A673 (cell line): ENCODE data around the gene REN. TPM values are rescaled to one million over a fixed set of nuclear protein-coding genes. Genes with fewer than 3 reads are reported as not detected.

Source experiments
- BruUV-seq: library from RNA; stranded (reverse); fragments of 400-500 nt; replicated peaks from 2 replicates; lab custom pipeline; 2021; lab: Mats Ljungman, UMichigan
- CTCF ChIA-PET: fragments of 300-600 bp; sonication (Branson Sonifier 250); formaldehyde crosslinking; loops from one replicate; lab custom pipeline; 2022; ENCODE audit warnings: antibody characterized with exemption; lab: Charles Lee
- POLR2A ChIA-PET: fragments of 300-600 bp; sonication (Branson Sonifier 250); formaldehyde crosslinking; loops from one replicate; lab custom pipeline; 2022; ENCODE audit warnings: antibody characterized with exemption; ENCODE audit not compliant: low non-redundant PET; lab: Charles Lee
- DNase-seq: peaks from one replicate; pipeline ENCODE4 v3.0.0-alpha.2; 2015; ENCODE audit warnings: low spot score
- H3K27ac ChIP-seq: fragments of 200-600 bp; sonication (generic); 2 replicates; pipeline ENCODE4 v1.5.1; 2016; ENCODE audit warnings: mixed run types, low read depth, mild to moderate bottlenecking, mixed read lengths, antibody characterized with exemption, low read length; ENCODE audit not compliant: poor library complexity, severe bottlenecking
- H3K27me3 ChIP-seq: fragments of 200-600 bp; sonication (generic); replicated peaks from 2 replicates; pipeline ENCODE4 v1.6.1; 2017; ENCODE audit warnings: mixed run types, low read depth, mild to moderate bottlenecking, mixed read lengths, antibody characterized with exemption, low read length; ENCODE audit not compliant: insufficient read depth, poor library complexity
- H3K36me3 ChIP-seq: fragments of 200-600 bp; sonication (generic); 2 replicates; pipeline ENCODE4 v1.6.1; 2016; ENCODE audit warnings: mixed run types, mild to moderate bottlenecking, mixed read lengths, antibody characterized with exemption, low read length; ENCODE audit not compliant: insufficient read depth, poor library complexity, severe bottlenecking
- H3K4me1 ChIP-seq: fragments of 200-600 bp; sonication (generic); 2 replicates; pipeline ENCODE4 v1.6.1; 2017; ENCODE audit warnings: mixed run types, mild to moderate bottlenecking, mixed read lengths, antibody characterized with exemption, low read length; ENCODE audit not compliant: insufficient read depth, poor library complexity, severe bottlenecking
- H3K4me3 ChIP-seq: fragments of 200-600 bp; sonication (generic); 2 replicates; pipeline ENCODE4 v1.5.1; 2016; ENCODE audit warnings: low read depth, mixed run types, mild to moderate bottlenecking, mixed read lengths, low read length; ENCODE audit not compliant: poor library complexity, severe bottlenecking
- H3K9me3 ChIP-seq: fragments of 200-600 bp; sonication (generic); 2 replicates; pipeline ENCODE4 v1.6.1; 2016; ENCODE audit warnings: mixed run types, low read depth, mild to moderate bottlenecking, mixed read lengths, antibody characterized with exemption, low read length; ENCODE audit not compliant: poor library complexity, severe bottlenecking
- CTCF ChIP-seq: fragments of 300-800, 200-600 bp; sonication (generic); conservative IDR thresholded peaks from 2 replicates; pipeline ENCODE4 v1.5.1; 2017; ENCODE audit warnings: low read depth, mild to moderate bottlenecking, antibody characterized with exemption, low read length, moderate library complexity, mixed read lengths
- EZH2 ChIP-seq: fragments of 200-600 bp; sonication (generic); IDR thresholded peaks from 2 replicates; pipeline ENCODE4 v1.6.1; 2017; ENCODE audit warnings: borderline replicate concordance, low read depth, mild to moderate bottlenecking, mixed read lengths, antibody characterized with exemption, low read length; ENCODE audit not compliant: poor library complexity, severe bottlenecking
- intact Hi-C: fragments of 100-400 bp; cut with micrococcal nuclease; formaldehyde crosslinking; loops from one replicate; pipeline ENCODE4 v1.10.0; 2022; ENCODE audit not compliant: unreplicated experiment
- total RNA-seq: library from RNA; stranded (reverse); gene quantifications from 2 replicates; pipeline ENCODE4 v1.2.3, GENCODE V29; 2021

The REN gene
- total RNA-seq, 1 experiment from 2014 or later, result not detected

GRCh38 chr1:204128964-204129896, 36.9 kb downstream of the REN start:
- no TSS peak for BruUV-seq
- H3K4me1 ChIP-seq, result peaks cover 36% of the 10 kb centered on the region
- CTCF ChIA-PET, result interaction anchor here (0.6 to 3.2 kb wide), 9 partner anchors 13 to 269 kb away, joined by 3 to 74 read pairs (median 7); partner anchors contain the start of gene SNRPE
- POLR2A ChIA-PET, result interaction anchor here (0.8 kb wide), 1 partner anchor 267 kb away, joined by 3 read pairs; no protein-coding TSS in a partner anchor
- H3K27ac ChIP-seq, result no peak overlapping the region
- H3K27me3 ChIP-seq, result no peaks in the 10 kb centered on the region
- peak; percentile 82 for DNase-seq
- no peak overlapping the region for H3K4me3 ChIP-seq
- H3K9me3 ChIP-seq, result no peaks in the 10 kb centered on the region
- no peaks in the 10 kb centered on the region for H3K36me3 ChIP-seq
- TF ChIP-seq CTCF (peak; percentile 92), EZH2 (no peak)
- intact Hi-C loops, result loop anchor here (1.0 to 10.0 kb wide), 2 partner anchors 258 to 404 kb away; no protein-coding TSS in a partner anchor

- no peaks in the 10 kb centered on the region for H3K36me3 ChIP-seq
- H3K27me3 ChIP-seq, result no peaks in the 10 kb centered on the region
- no peaks in the 10 kb centered on the region for H3K9me3 ChIP-seq
- no TSS peak for BruUV-seq
- peaks cover 36% of the 10 kb centered on the region for H3K4me1 ChIP-seq
- TF ChIP-seq EZH2 (no peak), CTCF (no peak)
- H3K4me3 ChIP-seq, result no peak overlapping the region
- intact Hi-C loops, result loop anchor here (10.0 kb wide), 1 partner anchor 404 kb away; no protein-coding TSS in a partner anchor
- ChIA-PET CTCF (interaction anchor here (0.6 to 3.2 kb wide), 5 partner anchors 237 to 268 kb away, joined by 3 to 74 read pairs (median 8); partner anchors contain the start of gene SNRPE), POLR2A (interaction anchor here (0.8 kb wide), 1 partner anchor 266 kb away, joined by 3 read pairs; no protein-coding TSS in a partner anchor)
- DNase-seq, result no peak
- no peak overlapping the region for H3K27ac ChIP-seq
Observed at GRCh38 chr1:204128464-204128963, 37.6 kb downstream of the REN start.

- Histone ChIP-seq H3K27me3 (no peaks in the 10 kb centered on the region), H3K4me3 (no peak overlapping the region), H3K36me3 (no peaks in the 10 kb centered on the region), H3K27ac (no peak overlapping the region), H3K4me1 (peaks cover 36% of the 10 kb centered on the region), H3K9me3 (no peaks in the 10 kb centered on the region)
- no peak for TF ChIP-seq EZH2
- peak; percentile 96 for TF ChIP-seq CTCF
- intact Hi-C loops, result loop anchor here (1.0 to 10.0 kb wide), 2 partner anchors 266 to 403 kb away; partner anchors contain the start of gene SNRPE
- POLR2A ChIA-PET, result interaction anchor here (0.6 kb wide), 1 partner anchor 206 kb away, joined by 3 read pairs; no protein-coding TSS in a partner anchor
- CTCF ChIA-PET, result interaction anchor here (1.0 to 3.2 kb wide), 4 partner anchors 23 to 267 kb away, joined by 3 to 74 read pairs (median 11); partner anchors contain the start of gene SNRPE
- DNase-seq, result peak; percentile 91
- BruUV-seq, result no TSS peak
Observed at GRCh38 chr1:204127597-204128242, 38.4 kb downstream of the REN start.
